NCI-H146 treated with DMSO at 0.1 percent for 48 hours (cell line): Measurements from ENCODE around the gene EME1.

Experiments used
- DNase-seq: peaks from one replicate; lab custom pipeline; 2025; ENCODE audit not compliant: unreplicated experiment; lab: John Stamatoyannopoulos, UW

The EME1 gene

GRCh38 chr17:50361561-50362480, 11.2 kb upstream of the EME1 start:
- DNase-seq, result peak; percentile 28

GRCh38 chr17:50362661-50363060, 10.4 kb upstream of the EME1 start:
- no peak for DNase-seq

- DNase-seq, result no peak
Observed at GRCh38 chr17:50363217-50364060, 9.6 kb upstream of the EME1 start.

- DNase-seq, result no peak
Observed at GRCh38 chr17:50364061-50364458, 9.0 kb upstream of the EME1 start.

GRCh38 chr17:50364715-50365114, 8.3 kb upstream of the EME1 start:
- no peak for DNase-seq

- no peak for DNase-seq
Observed at GRCh38 chr17:50365165-50365564, 7.9 kb upstream of the EME1 start.

- no peak for DNase-seq
Observed at GRCh38 chr17:50365649-50366393, 7.2 kb upstream of the EME1 start.

- no peak for DNase-seq
Observed at GRCh38 chr17:50367401-50367800, 5.6 kb upstream of the EME1 start.

GRCh38 chr17:50370052-50370451, 3.0 kb upstream of the EME1 start:
- DNase-seq, result no peak

- DNase-seq, result no peak
Observed at GRCh38 chr17:50371526-50371925, 1.5 kb upstream of the EME1 start.

- DNase-seq, result no peak
Observed at GRCh38 chr17:50372222-50372757, 739 bp upstream of the EME1 start.

- DNase-seq, result no peak
Observed at GRCh38 chr17:50373705-50374104, 676 bp downstream of the EME1 start.

GRCh38 chr17:50375858-50376538, 3.0 kb downstream of the EME1 start:
- peak; percentile 89 for DNase-seq

- DNase-seq, result no peak
Observed at GRCh38 chr17:50379351-50380132, 6.5 kb downstream of the EME1 start.

- no peak for DNase-seq
Observed at GRCh38 chr17:50380369-50381259, 7.6 kb downstream of the EME1 start.

- DNase-seq, result no peak
Observed at GRCh38 chr17:50381260-50381815, 8.3 kb downstream of the EME1 start.

- DNase-seq, result no peak
Observed at GRCh38 chr17:50381920-50382319, 8.9 kb downstream of the EME1 start.

GRCh38 chr17:50382931-50383330, 9.9 kb downstream of the EME1 start:
- no peak for DNase-seq
